Ovary (tissue), 9 donors: Measurements from ENCODE around the gene VWDE. TPM values are rescaled to one million over a fixed set of nuclear protein-coding genes. Genes with fewer than 3 reads are reported as not detected.

Experiments used
- DNase-seq, 5 donors: peaks; one replicate each; pipeline ENCODE4 v3.0.0-alpha.2; 2019 to 2020
- H3K27ac ChIP-seq, 2 donors: fragments of 200-600 bp; one replicate each; pipeline versions ENCODE4 v1.5.1 to v1.8.0; 2019 to 2022
- H3K27me3 ChIP-seq: fragments of 200-600 bp; one replicate; pipeline ENCODE4 v1.8.0; 2022
- H3K36me3 ChIP-seq: fragments of 200-600 bp; sonication (generic); one replicate; pipeline ENCODE4 v1.5.1; 2019
- H3K4me1 ChIP-seq: one replicate; pipeline ENCODE4 v1.8.1; 2013; ENCODE audit warnings: mild to moderate bottlenecking, moderate library complexity; ENCODE audit not compliant: insufficient read depth
- H3K4me3 ChIP-seq: fragments of 200-600 bp; sonication (generic); one replicate; pipeline ENCODE4 v1.5.1; 2017
- H3K9me3 ChIP-seq, 2 donors: fragments of 200-600 bp in 1 of 2; sonication (generic) in 1 of 2; one replicate each; pipeline versions ENCODE4 v1.5.1 to v1.8.1; 2013 to 2019; ENCODE audit warnings: mild to moderate bottlenecking in 1 of 2, moderate library complexity in 1 of 2
- EP300 ChIP-seq: sonication (generic); formaldehyde crosslinking; IDR thresholded peaks from one replicate; pipeline ENCODE4 v1.6.1; 2017; ENCODE audit warnings: antibody characterized with exemption
- POLR2A ChIP-seq: fragments of 450-650 bp; IDR thresholded peaks from one replicate; pipeline ENCODE4 v1.6.1; 2017; ENCODE audit warnings: antibody characterized with exemption, mild to moderate bottlenecking, moderate library complexity
- WGBS, 3 donors: extraction: QIAGEN DNeasy Blood & Tissue Kit in 1 of 3; methylation state at CpG; one replicate each; pipeline versions ENCODE4 v1.1.5 to v1.1.7; 2013 to 2017; 5-methylcytosine and 5-hydroxymethylcytosine counted together
- intact Hi-C, 4 donors: fragments of 100-400 bp; cut with DNase I; formaldehyde crosslinking; loops; one replicate each; pipeline versions ENCODE4 v1.11.0 to v1.15.1; 2022 to 2023
- polyA plus RNA-seq, 2 donors: library from polyadenylated mRNA; stranded (reverse); fragments of 200-250 nt in 1 of 2; fragments of 350-450 nt in 1 of 2; fragmentation: Illumina TruSeq in 1 of 2; extraction: RNeasy Lipid Tissue Mini Kit (QIAGEN cat#74804) in 1 of 2; gene quantifications; one replicate each; pipeline ENCODE4 v1.2.3, GENCODE V29; 2013 to 2014
- total RNA-seq, 7 donors: library from RNA; depleted of rRNA in 2 of 7; stranded (reverse); fragments of >200 nt in 2 of 7; fragmentation: NEBNext Ultra II Directional in 3 of 7; extraction: Animal tissue kit (Norgen Biotek cat#: 25700) in 3 of 7; gene quantifications; one replicate each; pipeline versions ENCODE4 v1.1.0 to v1.2.4, GENCODE V29; 2016 to 2023
- TF ChIP-seq, protein P1 (sequence below), 3 donors: fragments of 450-650 bp in 2 of 3; fragments of 200-600 bp in 1 of 3; IDR thresholded peaks; one replicate each; pipeline versions ENCODE4 v1.5.1 to v1.8.0; 2016 to 2022; ENCODE audit warnings: antibody characterized with exemption in 3 of 3, mild to moderate bottlenecking in 1 of 3
- donor health status: DM: no; HTN: no; CAD: no; lungs with moderate emphysema.
- donor health status: DM: no; HTN: no; CAD: no.
- donor health status: Bipolar disorder and iron deficiency.
- donor health status: DM: yes; HTN: yes; CAD: no.
- donor health status: DM: no; HTN: no; CAD: no.
- donor health status: DM: yes; HTN: yes; CAD: no.

Gene VWDE
- total and polyA plus RNA-seq, 9 donors: 0.08 to 2.6 (median 0.55) TPM; not detected in 1

- DNase-seq: no peak
- no peak overlapping the region for H3K27ac ChIP-seq
- intact Hi-C loops: no loop called here
- H3K9me3 ChIP-seq: no peaks in the 10 kb centered on the region
- H3K27me3 ChIP-seq: no peaks in the 10 kb centered on the region
- H3K4me1 ChIP-seq: no peaks in the 10 kb centered on the region
- H3K36me3 ChIP-seq: no peaks in the 10 kb centered on the region
- 87 to 89% (median 88%) methylated on average over 2 of the region's 2 CpGs for WGBS, 3 donors
- TF ChIP-seq, protein P1, sequence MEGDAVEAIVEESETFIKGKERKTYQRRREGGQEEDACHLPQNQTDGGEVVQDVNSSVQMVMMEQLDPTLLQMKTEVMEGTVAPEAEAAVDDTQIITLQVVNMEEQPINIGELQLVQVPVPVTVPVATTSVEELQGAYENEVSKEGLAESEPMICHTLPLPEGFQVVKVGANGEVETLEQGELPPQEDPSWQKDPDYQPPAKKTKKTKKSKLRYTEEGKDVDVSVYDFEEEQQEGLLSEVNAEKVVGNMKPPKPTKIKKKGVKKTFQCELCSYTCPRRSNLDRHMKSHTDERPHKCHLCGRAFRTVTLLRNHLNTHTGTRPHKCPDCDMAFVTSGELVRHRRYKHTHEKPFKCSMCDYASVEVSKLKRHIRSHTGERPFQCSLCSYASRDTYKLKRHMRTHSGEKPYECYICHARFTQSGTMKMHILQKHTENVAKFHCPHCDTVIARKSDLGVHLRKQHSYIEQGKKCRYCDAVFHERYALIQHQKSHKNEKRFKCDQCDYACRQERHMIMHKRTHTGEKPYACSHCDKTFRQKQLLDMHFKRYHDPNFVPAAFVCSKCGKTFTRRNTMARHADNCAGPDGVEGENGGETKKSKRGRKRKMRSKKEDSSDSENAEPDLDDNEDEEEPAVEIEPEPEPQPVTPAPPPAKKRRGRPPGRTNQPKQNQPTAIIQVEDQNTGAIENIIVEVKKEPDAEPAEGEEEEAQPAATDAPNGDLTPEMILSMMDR (IDR thresholded peaks at IDR 0.05): no peak
- TF ChIP-seq POLR2A (no peak), EP300 (no peak)
- no peak overlapping the region for H3K4me3 ChIP-seq
These were observed 82.5 kb downstream of the VWDE start for GRCh38 chr7:12320987-12321647.

DNA sequence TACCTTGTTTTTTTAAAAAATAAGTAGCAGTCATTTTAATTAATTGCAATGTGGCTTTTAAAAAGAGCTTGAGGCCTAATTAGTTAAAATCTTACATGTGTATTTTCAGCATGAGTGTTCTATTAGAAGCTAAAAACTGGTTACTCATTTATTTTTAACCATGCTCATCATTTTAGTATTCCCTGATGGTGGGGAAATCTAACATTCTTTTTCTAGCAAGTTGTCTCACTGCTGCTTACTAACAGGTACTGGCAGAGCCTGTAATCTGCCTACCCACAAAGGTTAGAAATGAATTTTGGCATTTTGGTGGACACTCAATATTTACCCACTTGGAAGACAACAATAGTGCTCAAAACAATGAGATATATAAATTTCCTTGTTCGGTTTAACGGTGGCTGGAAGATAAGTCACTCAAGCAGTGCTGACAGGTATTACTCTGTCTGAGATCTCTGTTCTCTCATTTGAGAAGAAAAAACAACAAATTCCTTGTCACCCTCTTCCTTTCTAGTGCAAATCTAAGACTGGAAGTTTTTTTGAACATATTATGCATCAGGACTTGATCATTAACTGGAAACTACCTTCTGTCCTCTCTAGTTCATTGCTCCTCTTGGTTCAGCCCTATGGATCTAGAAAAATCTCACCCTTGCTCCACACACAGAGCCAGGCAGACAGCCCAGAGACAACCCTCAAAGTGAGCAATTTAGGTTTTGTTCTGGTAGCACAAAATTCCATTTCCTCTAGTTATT lies 83.3 kb downstream of the VWDE start:
- Histone ChIP-seq H3K36me3 (no peaks in the 10 kb centered on the region), H3K27ac (no peak overlapping the region), H3K27me3 (no peaks in the 10 kb centered on the region), H3K9me3 (no peaks in the 10 kb centered on the region), H3K4me3 (no peak overlapping the region), H3K4me1 (no peaks in the 10 kb centered on the region)
- no peak for DNase-seq
- 68 to 76% (median 69%) methylated on average over 2 of the region's 2 CpGs for WGBS, 3 donors
- TF ChIP-seq POLR2A (no peak), EP300 (no peak)
- TF ChIP-seq, protein P1 (IDR thresholded peaks at IDR 0.05): no peak
- intact Hi-C loops: no loop called here

- intact Hi-C loops: no loop called here
- no peaks in the 10 kb centered on the region for H3K36me3 ChIP-seq
- no peak overlapping the region for H3K27ac ChIP-seq
- H3K9me3 ChIP-seq: no peaks in the 10 kb centered on the region
- TF ChIP-seq, protein P1 (IDR thresholded peaks at IDR 0.05): no peak
- TF ChIP-seq POLR2A: no peak
- TF ChIP-seq EP300: no peak
- no peaks in the 10 kb centered on the region for H3K4me1 ChIP-seq
- no peak for DNase-seq
- H3K4me3 ChIP-seq: no peak overlapping the region
- 83 to 94% (median 91%) methylated on average over 1 of the region's 1 CpG for WGBS, 3 donors
- H3K27me3 ChIP-seq: no peaks in the 10 kb centered on the region
These were observed 86.0 kb downstream of the VWDE start for GRCh38 chr7:12317675-12318074.

DNA sequence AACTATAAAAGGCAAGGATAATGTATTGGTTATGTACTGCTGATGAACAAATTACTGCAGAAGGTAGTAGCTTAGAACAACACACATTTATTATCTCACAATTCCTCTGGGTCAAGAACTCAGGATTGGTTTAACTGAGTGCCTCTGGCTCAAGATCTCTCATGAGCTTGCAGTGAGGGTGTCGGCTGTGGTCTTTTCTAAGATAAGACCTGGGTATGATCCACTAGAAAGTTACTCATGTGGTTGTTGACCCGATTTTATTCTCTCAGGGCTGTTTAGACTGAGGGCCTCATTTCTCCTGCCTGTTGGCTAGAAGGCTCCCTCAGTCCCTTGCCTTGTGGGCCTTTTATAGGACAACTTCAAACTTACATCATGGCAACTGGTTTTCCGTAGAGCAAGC lies 86.7 kb downstream of the VWDE start:
- H3K4me3 ChIP-seq: no peak overlapping the region
- intact Hi-C loops: no loop called here
- WGBS, 3 donors: 85 to 87% (median 86%) methylated on average over 3 of the region's 3 CpGs
- no peaks in the 10 kb centered on the region for H3K9me3 ChIP-seq
- DNase-seq: no peak
- H3K27me3 ChIP-seq: no peaks in the 10 kb centered on the region
- no peaks in the 10 kb centered on the region for H3K4me1 ChIP-seq
- H3K36me3 ChIP-seq: no peaks in the 10 kb centered on the region
- H3K27ac ChIP-seq: no peak overlapping the region
- TF ChIP-seq POLR2A: no peak
- TF ChIP-seq, protein P1 (IDR thresholded peaks at IDR 0.05): no peak
- no peak for TF ChIP-seq EP300
